Measurements from ENCODE around the gene FUT2.

- TF ChIP-seq, protein P1, sequence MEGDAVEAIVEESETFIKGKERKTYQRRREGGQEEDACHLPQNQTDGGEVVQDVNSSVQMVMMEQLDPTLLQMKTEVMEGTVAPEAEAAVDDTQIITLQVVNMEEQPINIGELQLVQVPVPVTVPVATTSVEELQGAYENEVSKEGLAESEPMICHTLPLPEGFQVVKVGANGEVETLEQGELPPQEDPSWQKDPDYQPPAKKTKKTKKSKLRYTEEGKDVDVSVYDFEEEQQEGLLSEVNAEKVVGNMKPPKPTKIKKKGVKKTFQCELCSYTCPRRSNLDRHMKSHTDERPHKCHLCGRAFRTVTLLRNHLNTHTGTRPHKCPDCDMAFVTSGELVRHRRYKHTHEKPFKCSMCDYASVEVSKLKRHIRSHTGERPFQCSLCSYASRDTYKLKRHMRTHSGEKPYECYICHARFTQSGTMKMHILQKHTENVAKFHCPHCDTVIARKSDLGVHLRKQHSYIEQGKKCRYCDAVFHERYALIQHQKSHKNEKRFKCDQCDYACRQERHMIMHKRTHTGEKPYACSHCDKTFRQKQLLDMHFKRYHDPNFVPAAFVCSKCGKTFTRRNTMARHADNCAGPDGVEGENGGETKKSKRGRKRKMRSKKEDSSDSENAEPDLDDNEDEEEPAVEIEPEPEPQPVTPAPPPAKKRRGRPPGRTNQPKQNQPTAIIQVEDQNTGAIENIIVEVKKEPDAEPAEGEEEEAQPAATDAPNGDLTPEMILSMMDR (IDR thresholded peaks at IDR 0.05 in 4 of 5, conservative IDR thresholded peaks at IDR 0.05 in 1 of 5): no peak
- no peak for TF ChIP-seq POLR2A (IDR thresholded peaks at IDR 0.05)
Observed at GRCh38 chr19:48676887-48677286, 18.9 kb upstream of the FUT2 start.
